GM21737 (cell line): ENCODE results near the gene PALLD.

Experiments
- ATAC-seq: cut with Tn5 transposase; IDR thresholded peaks from one replicate; pipeline ENCODE4 v1.9.1; 2021; ENCODE audit warnings: mild to moderate bottlenecking, moderate library complexity; ENCODE audit not compliant: unreplicated experiment

PALLD gene

GRCh38 chr4:168886351-168886750 is 389.5 kb downstream of the PALLD start:
- no peak for ATAC-seq

GRCh38 chr4:168887809-168888208 is 391.0 kb downstream of the PALLD start:
- ATAC-seq: no peak

- no peak for ATAC-seq
These were observed 391.9 kb downstream of the PALLD start for GRCh38 chr4:168888715-168889215.

- ATAC-seq: no peak
These were observed 394.2 kb downstream of the PALLD start for GRCh38 chr4:168891086-168891485.

- no peak for ATAC-seq
These were observed 394.8 kb downstream of the PALLD start for GRCh38 chr4:168891688-168892087.

GRCh38 chr4:168892475-168892874 is 395.6 kb downstream of the PALLD start:
- ATAC-seq: no peak

- ATAC-seq: no peak
These were observed 396.4 kb downstream of the PALLD start for GRCh38 chr4:168893205-168893604.

- no peak for ATAC-seq
These were observed 397.0 kb downstream of the PALLD start for GRCh38 chr4:168893807-168894206.

- ATAC-seq: no peak
These were observed 403.2 kb downstream of the PALLD start for GRCh38 chr4:168900080-168900479.

- no peak for ATAC-seq
These were observed 410.4 kb downstream of the PALLD start for GRCh38 chr4:168907119-168907698.

GRCh38 chr4:168908093-168908492 is 411.2 kb downstream of the PALLD start:
- no peak for ATAC-seq

GRCh38 chr4:168908851-168909273 is 412.0 kb downstream of the PALLD start:
- ATAC-seq: no peak

GRCh38 chr4:168914095-168914494 is 417.2 kb downstream of the PALLD start:
- no peak for ATAC-seq

- ATAC-seq: no peak
These were observed 420.4 kb downstream of the PALLD start for GRCh38 chr4:168917138-168917779.

GRCh38 chr4:168919706-168920324 is 423.0 kb downstream of the PALLD start:
- no peak for ATAC-seq

- no peak for ATAC-seq
These were observed 423.7 kb downstream of the PALLD start for GRCh38 chr4:168920441-168921065.

- peak; percentile 71 for ATAC-seq
These were observed 426.8 kb downstream of the PALLD start for GRCh38 chr4:168923526-168924194.

GRCh38 chr4:168924667-168925066 is 427.8 kb downstream of the PALLD start:
- ATAC-seq: no peak

- no peak for ATAC-seq
These were observed 429.1 kb downstream of the PALLD start for GRCh38 chr4:168925789-168926490.

GRCh38 chr4:168928346-168928745 is 431.5 kb downstream of the PALLD start:
- no peak for ATAC-seq

- no peak for ATAC-seq
These were observed 432.0 kb downstream of the PALLD start for GRCh38 chr4:168928875-168929274.
